Fibroblast of the aortic adventitia (primary cell): ENCODE measurements around the gene NCAM1. TPM values are rescaled to one million over a fixed set of nuclear protein-coding genes. Genes with fewer than 3 reads are reported as not detected.

Experiments used
- DNase-seq: peaks from one replicate; pipeline ENCODE4 v3.0.0-alpha.2; 2010; ENCODE audit warnings: low read depth
- H3K4me3 ChIP-seq: 2 replicates; pipeline ENCODE4 v1.5.1; 2011; ENCODE audit warnings: low read depth, mild to moderate bottlenecking, control low read depth, low read length, moderate library complexity
- total RNA-seq: library from RNA; depleted of rRNA; stranded (reverse); fragments of >200 nt; gene quantifications from 2 replicates; pipeline ENCODE4 v1.2.3, GENCODE V29; 2012; ENCODE audit warnings: low replicate concordance
- TF ChIP-seq, protein P1 (sequence below): IDR thresholded peaks from 2 replicates; pipeline ENCODE4 v1.5.1; 2011; ENCODE audit warnings: mild to moderate bottlenecking, low read length, control low read depth, inconsistent platforms; ENCODE audit not compliant: insufficient read depth

The NCAM1 gene
- total RNA-seq, 1 donor, result 3.0 TPM

GRCh38 chr11:113261709-113262475 lies 300.7 kb downstream of the NCAM1 start:
- TF ChIP-seq, protein P1, sequence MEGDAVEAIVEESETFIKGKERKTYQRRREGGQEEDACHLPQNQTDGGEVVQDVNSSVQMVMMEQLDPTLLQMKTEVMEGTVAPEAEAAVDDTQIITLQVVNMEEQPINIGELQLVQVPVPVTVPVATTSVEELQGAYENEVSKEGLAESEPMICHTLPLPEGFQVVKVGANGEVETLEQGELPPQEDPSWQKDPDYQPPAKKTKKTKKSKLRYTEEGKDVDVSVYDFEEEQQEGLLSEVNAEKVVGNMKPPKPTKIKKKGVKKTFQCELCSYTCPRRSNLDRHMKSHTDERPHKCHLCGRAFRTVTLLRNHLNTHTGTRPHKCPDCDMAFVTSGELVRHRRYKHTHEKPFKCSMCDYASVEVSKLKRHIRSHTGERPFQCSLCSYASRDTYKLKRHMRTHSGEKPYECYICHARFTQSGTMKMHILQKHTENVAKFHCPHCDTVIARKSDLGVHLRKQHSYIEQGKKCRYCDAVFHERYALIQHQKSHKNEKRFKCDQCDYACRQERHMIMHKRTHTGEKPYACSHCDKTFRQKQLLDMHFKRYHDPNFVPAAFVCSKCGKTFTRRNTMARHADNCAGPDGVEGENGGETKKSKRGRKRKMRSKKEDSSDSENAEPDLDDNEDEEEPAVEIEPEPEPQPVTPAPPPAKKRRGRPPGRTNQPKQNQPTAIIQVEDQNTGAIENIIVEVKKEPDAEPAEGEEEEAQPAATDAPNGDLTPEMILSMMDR, result no peak
- DNase-seq, result peak; percentile 21

GRCh38 chr11:113262594-113262993 lies 301.4 kb downstream of the NCAM1 start:
- TF ChIP-seq, protein P1, result no peak
- no peak for DNase-seq
- H3K4me3 ChIP-seq, result no peak overlapping the region

More at GRCh38 chr11:113261709-113262475, 300.7 kb downstream of the NCAM1 start:
- no peak overlapping the region for H3K4me3 ChIP-seq

- TF ChIP-seq, protein P1, result no peak
- no peak overlapping the region for H3K4me3 ChIP-seq
- DNase-seq, result no peak
These were observed 302.4 kb downstream of the NCAM1 start for GRCh38 chr11:113263458-113264259.

DNA sequence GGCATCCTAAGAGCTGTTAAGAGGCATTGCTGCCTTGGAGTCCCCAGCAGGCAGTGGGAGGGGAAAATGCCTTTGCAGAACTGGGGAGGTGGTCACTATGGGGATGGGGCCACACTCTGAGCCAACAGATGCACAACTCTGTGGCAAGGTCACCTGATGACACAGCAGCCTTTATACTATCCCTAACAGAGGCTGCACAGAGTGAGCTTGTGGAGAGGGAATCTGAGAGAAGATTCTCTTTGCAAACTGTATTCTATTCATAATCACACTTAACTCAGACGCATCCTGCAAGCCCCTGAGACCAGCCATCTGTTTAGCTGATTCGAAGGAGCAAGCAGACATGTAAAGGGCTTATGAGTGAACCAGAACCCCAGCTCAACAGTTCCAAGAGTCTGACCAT lies 304.1 kb downstream of the NCAM1 start:
- TF ChIP-seq, protein P1, result no peak

DNA sequence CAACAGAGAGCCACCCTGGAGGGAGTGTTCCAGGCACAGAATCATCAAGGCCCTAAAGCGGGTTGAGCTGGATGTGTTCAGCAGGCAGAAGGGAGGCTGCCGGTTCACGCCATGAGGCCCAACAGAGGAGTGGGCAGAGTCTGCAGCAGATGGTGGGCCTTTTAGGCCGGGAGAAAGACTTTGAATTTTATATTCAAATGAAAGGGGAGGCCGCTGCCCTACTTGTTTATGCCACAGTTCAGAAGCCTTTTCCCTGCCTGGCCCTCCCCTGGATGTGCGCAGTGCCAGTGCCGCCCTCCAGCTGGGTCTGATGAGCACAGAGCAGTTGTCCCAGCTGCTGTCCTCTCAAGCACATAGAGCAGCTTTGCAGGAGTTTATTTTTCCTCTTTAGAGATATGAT lies 306.3 kb downstream of the NCAM1 start:
- no peak overlapping the region for H3K4me3 ChIP-seq
- TF ChIP-seq, protein P1, result no peak
- DNase-seq, result no peak

More for the DNA sequence above, 304.1 kb downstream of the NCAM1 start:
- H3K4me3 ChIP-seq, result no peak overlapping the region
- no peak for DNase-seq

DNA sequence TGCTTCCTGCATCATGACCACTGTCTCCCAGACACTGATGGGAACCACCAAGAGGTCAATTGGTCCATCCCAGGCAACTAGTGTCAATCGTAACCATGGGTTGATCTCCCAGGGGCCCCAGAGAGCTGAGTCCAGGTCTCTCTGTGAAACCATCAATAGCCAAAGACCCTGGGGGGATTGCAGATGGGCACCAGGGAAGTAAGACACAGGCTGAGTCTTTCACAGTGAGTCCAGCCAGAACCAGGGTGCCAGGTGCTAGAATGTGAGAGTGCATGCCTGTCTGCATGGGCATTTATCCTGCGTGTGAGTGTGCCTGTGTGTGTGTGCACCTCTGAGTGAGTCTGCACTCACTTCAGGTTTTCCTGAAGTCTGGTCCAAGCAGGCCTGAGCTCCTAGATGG lies 307.9 kb downstream of the NCAM1 start:
- no peak for DNase-seq
- H3K4me3 ChIP-seq, result no peak overlapping the region
- TF ChIP-seq, protein P1, result no peak
